Keratinocyte (primary cell): ENCODE measurements around the gene HSPBP1.

Experiments used
- EZH2 ChIP-seq: IDR thresholded peaks from one replicate; pipeline ENCODE4 v1.6.1; 2012; ENCODE audit warnings: inconsistent platforms, mild to moderate bottlenecking, low read length, moderate library complexity
- TF ChIP-seq, protein P1 (sequence below), 3 experiments: IDR thresholded peaks in 1 of 3; conservative IDR thresholded peaks in 1 of 3; optimal IDR thresholded peaks in 1 of 3; 2 replicates in 2 of 3; 3 replicates in 1 of 3; pipeline versions ENCODE3 to v1.5.1; 2011; ENCODE audit warnings: low read length in 3 of 3, mild to moderate bottlenecking in 3 of 3, moderate library complexity in 2 of 3, control low read depth in 1 of 3, inconsistent platforms in 1 of 3; ENCODE audit not compliant: insufficient read depth in 2 of 3; ENCODE audit errors: extremely low read depth in 1 of 3

- TF ChIP-seq EZH2 = no peak
- TF ChIP-seq, protein P1, sequence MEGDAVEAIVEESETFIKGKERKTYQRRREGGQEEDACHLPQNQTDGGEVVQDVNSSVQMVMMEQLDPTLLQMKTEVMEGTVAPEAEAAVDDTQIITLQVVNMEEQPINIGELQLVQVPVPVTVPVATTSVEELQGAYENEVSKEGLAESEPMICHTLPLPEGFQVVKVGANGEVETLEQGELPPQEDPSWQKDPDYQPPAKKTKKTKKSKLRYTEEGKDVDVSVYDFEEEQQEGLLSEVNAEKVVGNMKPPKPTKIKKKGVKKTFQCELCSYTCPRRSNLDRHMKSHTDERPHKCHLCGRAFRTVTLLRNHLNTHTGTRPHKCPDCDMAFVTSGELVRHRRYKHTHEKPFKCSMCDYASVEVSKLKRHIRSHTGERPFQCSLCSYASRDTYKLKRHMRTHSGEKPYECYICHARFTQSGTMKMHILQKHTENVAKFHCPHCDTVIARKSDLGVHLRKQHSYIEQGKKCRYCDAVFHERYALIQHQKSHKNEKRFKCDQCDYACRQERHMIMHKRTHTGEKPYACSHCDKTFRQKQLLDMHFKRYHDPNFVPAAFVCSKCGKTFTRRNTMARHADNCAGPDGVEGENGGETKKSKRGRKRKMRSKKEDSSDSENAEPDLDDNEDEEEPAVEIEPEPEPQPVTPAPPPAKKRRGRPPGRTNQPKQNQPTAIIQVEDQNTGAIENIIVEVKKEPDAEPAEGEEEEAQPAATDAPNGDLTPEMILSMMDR (optimal IDR thresholded peaks at IDR 0.05 in 1 of 3, IDR thresholded peaks at IDR 0.05 in 1 of 3, conservative IDR thresholded peaks at IDR 0.05 in 1 of 3; ENCODE audit: extremely low read depth in 1 of 3, insufficient read depth in 2 of 3, low read length in 3 of 3) = peak; percentile 21 to 47 (median 38)
These were observed 67.5 kb downstream of the HSPBP1 start for GRCh38 chr19:55212447-55212846.
